HEK293T (cell line): ENCODE results near the gene GATB.

Source experiments
- CTCF ChIA-PET: fragments of 350-600 bp; formaldehyde crosslinking; extraction: SDS; loops from one replicate; lab custom pipeline; 2021; ENCODE audit warnings: antibody characterized with exemption, inconsistent platforms; lab: Yijun Ruan, JAX
- POLR2A ChIA-PET: fragments of 350-600 bp; formaldehyde crosslinking; extraction: SDS; loops from one replicate; lab custom pipeline; 2020; ENCODE audit warnings: antibody characterized with exemption, inconsistent platforms; lab: Yijun Ruan, JAX
- DNase-seq: peaks from one replicate; pipeline ENCODE4 v3.0.0; 2012; ENCODE audit warnings: mixed read lengths; ENCODE audit errors: extremely low spot score
- ARNT ChIP-seq: fragments of 450-650 bp; IDR thresholded peaks from 2 replicates; pipeline ENCODE4 v1.6.1; 2017; ENCODE audit warnings: mild to moderate bottlenecking
- BHLHE40 ChIP-seq: fragments of 450-650 bp; IDR thresholded peaks from 2 replicates; pipeline ENCODE4 v1.6.1; 2016; ENCODE audit warnings: mild to moderate bottlenecking, moderate library complexity, borderline replicate concordance
- CTBP1 ChIP-seq: fragments of 450-650 bp; IDR thresholded peaks from 2 replicates; pipeline ENCODE4 v1.6.1; 2016; ENCODE audit warnings: borderline replicate concordance
- ELF4 ChIP-seq: fragments of 450-650 bp; IDR thresholded peaks from 2 replicates; pipeline ENCODE4 v1.6.1; 2017; ENCODE audit warnings: antibody characterized with exemption
- FOXA1 ChIP-seq: fragments of 450-650 bp; IDR thresholded peaks from 2 replicates; pipeline ENCODE4 v1.6.1; 2016; ENCODE audit warnings: mild to moderate bottlenecking
- FOXK2 ChIP-seq: fragments of 450-650 bp; IDR thresholded peaks from 2 replicates; pipeline ENCODE4 v1.6.1; 2016; ENCODE audit warnings: mild to moderate bottlenecking
- FOXM1 ChIP-seq: fragments of 450-650 bp; IDR thresholded peaks from 2 replicates; pipeline ENCODE4 v1.6.1; 2017; ENCODE audit warnings: mild to moderate bottlenecking, borderline replicate concordance
- HDGF ChIP-seq: fragments of 450-650 bp; IDR thresholded peaks from 2 replicates; pipeline ENCODE4 v1.6.1; 2017; ENCODE audit warnings: antibody characterized with exemption, borderline replicate concordance
- L3MBTL2 ChIP-seq: fragments of 450-650 bp; conservative IDR thresholded peaks from 2 replicates; pipeline ENCODE4 v1.6.1; 2016; ENCODE audit warnings: mild to moderate bottlenecking
- LEF1 ChIP-seq: fragments of 450-650 bp; IDR thresholded peaks from 2 replicates; pipeline ENCODE4 v1.6.1; 2017; ENCODE audit warnings: mild to moderate bottlenecking, borderline replicate concordance
- NFRKB ChIP-seq: fragments of 450-650 bp; IDR thresholded peaks from 2 replicates; pipeline ENCODE4 v1.6.1; 2016; ENCODE audit warnings: mild to moderate bottlenecking, moderate library complexity
- SP1 ChIP-seq: fragments of 450-650 bp; IDR thresholded peaks from 2 replicates; pipeline ENCODE4 v1.6.1; 2017
- SUZ12 ChIP-seq: fragments of 450-650 bp; IDR thresholded peaks from 2 replicates; pipeline ENCODE4 v1.6.1; 2016; ENCODE audit warnings: mild to moderate bottlenecking
- TARDBP ChIP-seq: fragments of 450-650 bp; IDR thresholded peaks from 2 replicates; pipeline ENCODE4 v1.6.1; 2016
- ZNF384 ChIP-seq: fragments of 450-650 bp; IDR thresholded peaks from 2 replicates; pipeline ENCODE4 v1.6.1; 2016
- TF ChIP-seq, protein P1 (sequence below): fragments of 450-650 bp; IDR thresholded peaks from 2 replicates; pipeline ENCODE4 v1.6.1; 2016

Gene GATB

DNA sequence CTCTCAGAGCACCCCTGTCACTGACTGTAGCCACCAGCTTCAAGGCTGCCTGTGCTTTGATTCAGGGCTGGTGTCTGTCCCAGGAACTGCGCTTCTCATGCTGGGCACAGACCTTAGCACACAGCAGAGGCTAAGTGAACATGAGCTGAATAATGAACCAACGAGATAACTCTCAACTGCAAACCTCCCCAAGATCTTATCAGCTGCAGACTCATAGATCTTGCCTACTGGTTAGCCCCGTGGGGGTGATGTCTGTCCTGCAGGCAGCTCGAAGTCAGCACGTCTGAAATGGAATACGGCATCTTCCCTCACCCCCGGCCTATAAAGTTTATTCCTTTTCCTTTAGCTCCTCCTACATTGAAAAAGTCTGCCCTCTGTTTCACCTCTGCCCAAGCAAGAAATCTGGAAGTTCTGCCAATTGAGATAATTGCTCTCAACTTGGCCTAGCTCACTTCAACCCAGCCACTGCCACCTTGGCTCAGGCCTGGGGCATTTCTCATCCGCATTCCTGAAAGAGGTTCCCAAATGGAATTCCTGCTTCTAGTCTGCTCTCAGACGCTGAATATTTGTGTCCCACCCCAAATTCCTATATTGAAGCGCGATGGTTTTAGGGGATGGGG, 73.7 kb downstream of the GATB start:
- no peak for DNase-seq
- CTCF ChIA-PET = interaction anchor here (0.8 kb wide), 1 partner anchor 43 kb away, joined by 4 read pairs; no protein-coding TSS in a partner anchor
- POLR2A ChIA-PET = no interaction called here
- TF ChIP-seq L3MBTL2 = no peak

DNA sequence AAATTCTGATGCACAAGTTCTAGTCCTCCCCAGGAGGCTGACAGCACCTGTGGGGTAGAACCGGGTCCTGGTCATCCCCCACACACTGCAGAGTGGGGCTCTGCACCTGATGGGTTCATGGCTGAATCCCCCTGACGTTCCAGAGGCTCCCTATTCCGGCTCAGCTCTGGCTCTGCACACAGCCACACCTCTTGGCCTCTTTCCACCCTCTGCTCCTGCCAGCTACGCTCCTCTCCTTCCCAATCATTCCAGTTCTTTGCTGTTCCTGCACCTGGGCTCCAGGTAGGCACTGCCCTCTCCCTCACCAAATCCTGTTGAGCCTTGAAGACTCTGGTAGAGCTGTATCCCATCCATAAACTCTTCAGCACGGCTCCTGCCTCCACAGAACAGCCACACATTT, 75.5 kb downstream of the GATB start:
- TF ChIP-seq NFRKB = no peak
- no peak for TF ChIP-seq BHLHE40
- TF ChIP-seq ELF4 = no peak
- TF ChIP-seq FOXA1 = no peak
- no peak for TF ChIP-seq HDGF
- ChIA-PET POLR2A (no interaction called here), CTCF (no interaction called here)
- no peak for DNase-seq

DNA sequence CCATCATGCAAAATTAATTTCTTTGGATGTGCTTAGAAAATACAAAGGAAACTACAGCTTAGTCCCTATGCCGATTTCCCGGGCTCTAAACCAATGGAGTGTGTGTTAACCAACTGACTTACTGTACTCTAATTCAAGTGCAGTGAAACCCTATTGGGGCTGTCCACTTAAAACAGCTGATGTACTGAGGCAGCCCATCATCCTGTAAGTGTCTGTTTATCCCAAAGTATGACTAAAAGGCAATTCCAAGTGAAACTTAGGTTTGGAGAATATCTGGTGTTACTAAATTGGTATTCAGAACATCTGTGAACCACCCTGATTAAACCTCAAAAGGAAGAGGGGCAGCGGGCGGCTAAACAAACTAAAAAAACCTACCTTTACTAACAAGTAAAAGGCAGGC, 79.7 kb downstream of the GATB start:
- POLR2A ChIA-PET = no interaction called here
- CTCF ChIA-PET = no interaction called here
- DNase-seq = no peak
- TF ChIP-seq SUZ12 = no peak
- TF ChIP-seq ARNT = no peak
- TF ChIP-seq SP1 = no peak
- no peak for TF ChIP-seq TARDBP
- no peak for TF ChIP-seq L3MBTL2
- no peak for TF ChIP-seq ELF4
- no peak for TF ChIP-seq ZNF384
- TF ChIP-seq NFRKB = no peak
- no peak for TF ChIP-seq LEF1
- no peak for TF ChIP-seq FOXK2
- no peak for TF ChIP-seq CTBP1
- TF ChIP-seq FOXA1 = no peak
- no peak for TF ChIP-seq BHLHE40
- TF ChIP-seq FOXM1 = no peak
- TF ChIP-seq HDGF = no peak
- TF ChIP-seq, protein P1, sequence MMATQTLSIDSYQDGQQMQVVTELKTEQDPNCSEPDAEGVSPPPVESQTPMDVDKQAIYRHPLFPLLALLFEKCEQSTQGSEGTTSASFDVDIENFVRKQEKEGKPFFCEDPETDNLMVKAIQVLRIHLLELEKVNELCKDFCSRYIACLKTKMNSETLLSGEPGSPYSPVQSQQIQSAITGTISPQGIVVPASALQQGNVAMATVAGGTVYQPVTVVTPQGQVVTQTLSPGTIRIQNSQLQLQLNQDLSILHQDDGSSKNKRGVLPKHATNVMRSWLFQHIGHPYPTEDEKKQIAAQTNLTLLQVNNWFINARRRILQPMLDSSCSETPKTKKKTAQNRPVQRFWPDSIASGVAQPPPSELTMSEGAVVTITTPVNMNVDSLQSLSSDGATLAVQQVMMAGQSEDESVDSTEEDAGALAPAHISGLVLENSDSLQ = no peak

DNA sequence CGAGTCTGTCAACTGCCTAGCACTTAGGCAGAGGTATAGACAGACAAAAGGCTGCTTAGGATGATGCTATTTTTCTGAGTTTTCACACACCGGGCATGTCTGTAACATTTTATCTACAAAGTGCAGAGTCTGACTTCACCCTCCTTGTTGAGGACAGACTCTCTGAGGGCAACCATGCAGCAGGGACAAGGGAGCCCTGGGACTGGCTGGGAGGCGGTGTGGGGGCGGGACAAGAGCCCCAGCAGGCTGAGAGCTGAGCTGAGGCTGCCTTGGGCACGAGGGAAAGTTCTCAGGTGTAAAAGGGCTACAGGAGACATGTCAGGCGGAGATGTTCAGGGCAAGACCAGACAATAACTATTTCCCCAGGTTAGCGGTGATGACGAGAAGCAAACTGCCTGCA, 81.6 kb downstream of the GATB start:
- peak; percentile 17 for DNase-seq
- TF ChIP-seq L3MBTL2 (no peak), FOXA1 (no peak), FOXM1 (no peak), NFRKB (no peak), ARNT (no peak), SP1 (no peak), CTBP1 (no peak)
- ChIA-PET POLR2A (no interaction called here), CTCF (interaction anchor here (0.9 kb wide), 1 partner anchor 34 kb away, joined by 3 read pairs; no protein-coding TSS in a partner anchor)

DNA sequence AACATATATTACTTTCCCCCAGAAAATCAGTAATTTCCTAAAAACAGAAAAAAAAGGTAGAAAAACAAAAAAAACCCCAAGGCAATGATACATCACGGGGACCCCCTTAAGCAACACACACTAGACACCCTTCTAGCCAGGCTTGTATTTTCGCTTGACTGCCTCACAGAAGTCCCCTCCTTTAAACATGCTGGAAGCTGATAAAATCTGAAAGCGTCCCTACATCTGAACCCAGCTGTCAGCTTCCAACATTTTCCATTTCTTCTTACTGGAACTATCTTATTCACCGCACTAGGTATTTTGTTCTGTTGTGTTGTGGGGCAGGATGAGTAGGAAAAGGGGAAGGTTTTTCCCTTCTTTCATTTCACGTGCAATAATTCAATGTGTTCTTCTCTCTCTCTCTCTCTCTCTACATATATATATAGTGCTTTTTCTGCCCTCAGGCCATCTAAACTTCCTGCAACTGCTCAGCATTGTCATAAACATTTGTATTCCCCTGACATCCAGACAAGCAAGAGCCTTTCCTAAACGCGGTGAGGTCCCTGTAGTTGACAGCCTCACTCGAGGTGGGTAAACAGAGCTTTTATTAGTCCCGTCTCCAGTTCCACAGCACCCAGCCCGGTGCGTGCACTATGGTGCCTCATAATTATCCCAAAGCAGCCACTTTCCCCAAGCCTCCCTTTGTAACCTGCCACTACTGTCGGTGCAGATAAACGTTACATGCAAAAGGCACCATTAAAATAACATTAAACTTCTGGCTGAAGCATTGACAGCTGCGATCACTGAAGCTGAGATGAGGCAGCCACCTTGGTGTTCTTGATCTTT, 82.5 kb downstream of the GATB start:
- CTCF ChIA-PET = interaction anchor here (0.6 to 0.9 kb wide), 2 partner anchors 25 to 33 kb away, joined by 3 read pairs; no protein-coding TSS in a partner anchor
- POLR2A ChIA-PET = no interaction called here
- DNase-seq = peak; percentile 18

DNA sequence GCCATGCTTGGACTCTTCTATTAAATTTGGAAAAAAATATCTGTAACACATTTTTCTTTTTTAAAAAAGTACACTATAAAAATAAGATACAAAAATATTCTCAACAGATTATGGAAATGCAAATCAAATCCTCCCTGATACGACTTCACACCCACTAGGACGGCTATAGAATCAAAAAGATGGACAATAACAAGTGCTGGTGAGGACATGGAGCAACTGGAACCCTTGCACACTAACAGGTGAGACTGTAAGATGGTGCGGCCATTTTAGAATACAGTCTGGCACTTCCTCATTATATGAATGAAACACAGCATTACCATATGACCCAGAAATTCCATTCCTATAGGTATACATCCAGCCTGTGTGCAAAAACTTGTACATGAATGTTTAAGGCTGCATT, 83.6 kb downstream of the GATB start:
- ChIA-PET POLR2A (no interaction called here), CTCF (no interaction called here)
- TF ChIP-seq FOXA1 (no peak), NFRKB (no peak), LEF1 (no peak), TARDBP (no peak), FOXK2 (no peak), BHLHE40 (no peak)
- no peak for DNase-seq

More for the DNA sequence above, 82.5 kb downstream of the GATB start:
- TF ChIP-seq ARNT (no peak), ELF4 (no peak), SP1 (no peak), FOXM1 (no peak), SUZ12 (no peak), FOXA1 (no peak), NFRKB (no peak), ZNF384 (no peak), LEF1 (no peak), HDGF (no peak)

DNA sequence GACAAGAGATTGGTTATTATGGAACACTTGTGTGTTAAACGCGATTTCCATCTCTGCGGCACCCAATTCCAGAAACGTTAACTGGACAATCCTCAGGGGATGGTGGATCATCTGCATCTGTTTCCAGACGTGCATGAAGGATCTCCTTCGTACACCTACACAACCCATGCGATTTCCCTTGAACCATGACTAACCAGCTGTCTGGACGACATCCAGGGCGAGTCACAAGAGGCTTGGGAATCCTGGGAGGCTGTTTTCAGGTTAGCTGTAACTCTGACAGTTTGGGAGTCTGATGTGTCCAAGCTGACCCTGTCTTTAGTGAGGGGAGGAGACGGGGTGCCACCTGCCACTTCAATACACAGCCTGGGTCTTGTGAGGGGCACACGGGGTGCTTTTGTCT, 84.5 kb downstream of the GATB start:
- POLR2A ChIA-PET = no interaction called here
- CTCF ChIA-PET = no interaction called here
- TF ChIP-seq ARNT (no peak), HDGF (no peak), SP1 (no peak), NFRKB (no peak), FOXK2 (no peak)
- DNase-seq = no peak

DNA sequence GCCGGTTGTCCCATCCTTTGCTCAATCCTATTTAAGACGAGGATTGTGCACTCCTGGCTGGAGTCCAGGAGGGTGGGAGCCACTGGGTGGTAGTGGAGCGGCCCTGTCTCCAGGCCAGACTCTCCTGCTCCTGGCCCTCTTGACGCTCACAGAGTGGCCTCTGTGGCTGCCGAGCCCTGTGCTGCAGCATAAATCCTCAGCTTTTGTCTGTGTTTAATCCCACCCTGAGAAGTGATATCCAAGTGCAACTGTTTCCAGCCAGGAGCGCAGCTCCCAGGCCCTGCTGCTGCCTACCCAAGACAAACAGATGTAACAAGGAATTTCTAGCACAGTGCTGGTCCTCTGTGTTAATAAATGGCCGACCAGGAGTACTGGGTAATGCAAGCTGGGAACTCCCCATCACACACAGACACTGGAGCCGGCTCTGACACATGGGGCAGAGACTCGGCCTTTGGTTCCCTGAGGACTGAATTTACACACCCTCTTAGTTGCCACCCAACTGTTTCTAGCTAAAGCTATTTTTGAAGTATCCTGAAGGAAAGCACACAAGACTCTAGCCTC, 85.3 kb downstream of the GATB start:
- no peak for DNase-seq
- ChIA-PET POLR2A (no interaction called here), CTCF (no interaction called here)
- TF ChIP-seq FOXK2 (no peak), TARDBP (no peak), SUZ12 (no peak), ARNT (no peak), CTBP1 (no peak), ZNF384 (no peak), L3MBTL2 (no peak), ELF4 (no peak), BHLHE40 (no peak), HDGF (no peak), SP1 (no peak), FOXM1 (no peak), NFRKB (no peak), FOXA1 (no peak), LEF1 (no peak)
- TF ChIP-seq, protein P1 = no peak
